CD4-positive, alpha-beta T cell (primary cell): ENCODE results near the gene UBE2F. TPM values are rescaled to one million over a fixed set of nuclear protein-coding genes. Genes with fewer than 3 reads are reported as not detected.

ENCODE experiments used
- ATAC-seq: fragments of 200-7000 bp; cut with Tn5 transposase; one replicate; pipeline ENCODE4 v1.10.0; 2022; ENCODE audit warnings: mild to moderate bottlenecking; ENCODE audit not compliant: poor library complexity
- CTCF ChIA-PET: fragments of 350-600 bp; sonication (Branson Sonifier 250); formaldehyde crosslinking; loops from one replicate; lab custom pipeline; 2021; ENCODE audit warnings: antibody characterized with exemption, inconsistent platforms; lab: Charles Lee
- POLR2A ChIA-PET: fragments of 350-600 bp; sonication (Branson Sonifier 250); formaldehyde crosslinking; loops from one replicate; lab custom pipeline; 2021; ENCODE audit warnings: antibody characterized with exemption, inconsistent platforms; lab: Charles Lee
- DNase-seq, 14 experiments: peaks; one replicate each; pipeline ENCODE4 v3.0.0-alpha.2; 2013 to 2020; ENCODE audit warnings: mixed read lengths in 2 of 14
- H3K27ac ChIP-seq, 2 donors: one replicate each; pipeline versions ENCODE4 v1.5.1 to v1.7.0; 2013; ENCODE audit warnings: low read length in 2 of 2, low read depth in 1 of 2, mild to moderate bottlenecking in 1 of 2
- H3K27me3 ChIP-seq, 2 experiments: 1 replicate in 1 of 2; 2 replicates in 1 of 2; pipeline versions ENCODE4 v1.6.1 to v1.7.0; 2013; ENCODE audit warnings: low read length in 2 of 2, control low read depth in 1 of 2, mild to moderate bottlenecking in 1 of 2, moderate library complexity in 1 of 2; ENCODE audit not compliant: insufficient read depth in 2 of 2, control insufficient read depth in 1 of 2
- H3K36me3 ChIP-seq: one replicate; pipeline ENCODE4 v1.6.1; 2013; ENCODE audit warnings: low read length, control low read depth; ENCODE audit not compliant: insufficient read depth
- H3K4me1 ChIP-seq: one replicate; pipeline ENCODE4 v1.6.1; 2013; ENCODE audit warnings: low read length, control low read depth; ENCODE audit not compliant: insufficient read depth
- H3K4me3 ChIP-seq: one replicate; pipeline ENCODE4 v1.5.1; 2013; ENCODE audit warnings: mild to moderate bottlenecking, low read length, moderate library complexity
- H3K9me3 ChIP-seq, 2 experiments: 1 replicate in 1 of 2; 2 replicates in 1 of 2; pipeline versions ENCODE4 v1.6.1 to v1.7.0; 2013; ENCODE audit warnings: low read length in 2 of 2, mild to moderate bottlenecking in 2 of 2, control low read depth in 1 of 2, moderate library complexity in 1 of 2; ENCODE audit not compliant: control insufficient read depth in 1 of 2, insufficient read depth in 1 of 2
- H3K27ac Mint-ChIP-seq: one replicate; pipeline ENCODE4 v1.8.0; 2020; ENCODE audit warnings: mixed read lengths
- H3K27me3 Mint-ChIP-seq: one replicate; pipeline ENCODE4 v1.8.0; 2021; ENCODE audit warnings: mixed read lengths
- H3K36me3 Mint-ChIP-seq: one replicate; pipeline ENCODE4 v1.8.0; 2021; ENCODE audit warnings: low read depth, mixed read lengths
- H3K4me1 Mint-ChIP-seq: one replicate; pipeline ENCODE4 v1.8.0; 2021; ENCODE audit warnings: low read depth, mixed read lengths
- H3K4me3 Mint-ChIP-seq: one replicate; pipeline ENCODE4 v1.8.0; 2020; ENCODE audit warnings: mild to moderate bottlenecking, mixed read lengths
- H3K9me3 Mint-ChIP-seq: one replicate; pipeline ENCODE4 v1.8.0; 2020; ENCODE audit warnings: mixed read lengths
- intact Hi-C, 2 experiments: fragments of 100-400 bp; cut with DNase I in 1 of 2; cut with micrococcal nuclease in 1 of 2; formaldehyde crosslinking; loops; one replicate each; pipeline versions ENCODE4 v1.15.1 to v1.9.0; 2023 to 2025; cut with DNase I, micrococcal nuclease
- total RNA-seq, 174 experiments: library from RNA in 2 of 174; stranded (reverse) in 2 of 174; gene quantifications; one replicate each; pipeline ENCODE4 v1.2.3 and lab custom pipeline; 2021 to 2026
- TF ChIP-seq, protein P1 (sequence below): fragments of 200-600 bp; IDR thresholded peaks from one replicate; pipeline ENCODE4 v1.8.0; 2022; ENCODE audit warnings: antibody characterized with exemption, mild to moderate bottlenecking

UBE2F gene
- total RNA-seq, 2 experiments from 2014 or later: 23.2 to 27.4 TPM

DNA sequence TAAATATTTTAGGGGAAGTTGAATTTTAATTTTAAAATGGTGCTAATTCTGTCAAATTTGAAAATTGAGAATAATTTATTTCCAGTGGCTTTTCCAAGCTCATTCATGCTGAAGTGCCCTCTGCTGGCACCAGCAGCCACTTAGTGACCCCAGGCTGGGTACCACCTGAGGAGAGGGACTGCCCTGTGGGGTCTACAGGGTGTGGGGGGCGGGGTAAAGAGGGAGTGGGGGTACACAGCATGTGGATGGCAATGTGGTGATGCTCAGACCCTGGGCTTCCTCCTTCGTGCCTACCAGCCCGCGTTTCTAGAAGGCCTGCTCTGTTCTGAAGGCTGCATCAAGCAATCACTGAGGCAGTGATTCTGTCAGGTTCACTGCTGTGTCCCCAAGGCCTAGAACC lies 48.9 kb downstream of the UBE2F start:
- Mint-ChIP-seq H3K27ac (no peak overlapping the region), H3K4me1 (peaks cover 9% of the 10 kb centered on the region), H3K9me3 (no peaks in the 10 kb centered on the region), H3K27me3 (no peaks in the 10 kb centered on the region), H3K36me3 (peaks cover 63% of the 10 kb centered on the region), H3K4me3 (no peak overlapping the region)
- Histone ChIP-seq H3K27me3 (no peaks in the 10 kb centered on the region), H3K27ac (no peak overlapping the region), H3K4me3 (no peak overlapping the region), H3K9me3 (no peaks in the 10 kb centered on the region), H3K36me3 (peaks cover 47% of the 10 kb centered on the region), H3K4me1 (peaks cover 3% of the 10 kb centered on the region)
- TF ChIP-seq, protein P1, sequence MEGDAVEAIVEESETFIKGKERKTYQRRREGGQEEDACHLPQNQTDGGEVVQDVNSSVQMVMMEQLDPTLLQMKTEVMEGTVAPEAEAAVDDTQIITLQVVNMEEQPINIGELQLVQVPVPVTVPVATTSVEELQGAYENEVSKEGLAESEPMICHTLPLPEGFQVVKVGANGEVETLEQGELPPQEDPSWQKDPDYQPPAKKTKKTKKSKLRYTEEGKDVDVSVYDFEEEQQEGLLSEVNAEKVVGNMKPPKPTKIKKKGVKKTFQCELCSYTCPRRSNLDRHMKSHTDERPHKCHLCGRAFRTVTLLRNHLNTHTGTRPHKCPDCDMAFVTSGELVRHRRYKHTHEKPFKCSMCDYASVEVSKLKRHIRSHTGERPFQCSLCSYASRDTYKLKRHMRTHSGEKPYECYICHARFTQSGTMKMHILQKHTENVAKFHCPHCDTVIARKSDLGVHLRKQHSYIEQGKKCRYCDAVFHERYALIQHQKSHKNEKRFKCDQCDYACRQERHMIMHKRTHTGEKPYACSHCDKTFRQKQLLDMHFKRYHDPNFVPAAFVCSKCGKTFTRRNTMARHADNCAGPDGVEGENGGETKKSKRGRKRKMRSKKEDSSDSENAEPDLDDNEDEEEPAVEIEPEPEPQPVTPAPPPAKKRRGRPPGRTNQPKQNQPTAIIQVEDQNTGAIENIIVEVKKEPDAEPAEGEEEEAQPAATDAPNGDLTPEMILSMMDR: no peak
- intact Hi-C loops: loop anchor here in 1 of 2 experiments (5.0 kb wide), 1 partner anchor 93 kb away; no protein-coding TSS in a partner anchor
- CTCF ChIA-PET: interaction anchor here (1.1 to 1.2 kb wide), 2 partner anchors 18 to 47 kb away, joined by 4 read pairs; no protein-coding TSS in a partner anchor
- no peak for ATAC-seq
- POLR2A ChIA-PET: no interaction called here
- peak in 2 of 14 experiments; percentile 4 to 27 for DNase-seq

DNA sequence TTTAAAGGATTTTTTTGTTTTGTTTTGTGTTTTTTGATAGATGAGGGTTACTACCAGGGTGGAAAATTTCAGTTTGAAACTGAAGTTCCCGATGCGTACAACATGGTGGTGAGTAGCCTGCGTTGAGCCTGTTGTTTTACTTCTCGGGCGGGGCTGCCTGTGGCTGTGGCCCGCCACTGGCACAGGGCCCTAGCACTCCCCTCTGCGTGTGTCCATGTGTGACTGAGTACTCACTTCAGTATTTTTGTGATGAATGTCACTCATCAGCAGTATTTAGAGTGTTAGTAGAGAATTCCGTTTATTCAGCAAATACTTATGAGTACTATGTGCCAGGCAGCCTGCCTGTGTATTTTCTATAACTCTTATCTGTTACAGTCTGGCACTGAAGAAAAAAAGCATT lies 49.7 kb downstream of the UBE2F start:
- Histone ChIP-seq H3K4me1 (peaks cover 3% of the 10 kb centered on the region), H3K9me3 (no peaks in the 10 kb centered on the region), H3K27me3 (no peaks in the 10 kb centered on the region), H3K36me3 (peaks cover 54% of the 10 kb centered on the region), H3K4me3 (no peak overlapping the region), H3K27ac (no peak overlapping the region)
- Mint-ChIP-seq H3K4me3 (no peak overlapping the region), H3K27ac (no peak overlapping the region), H3K27me3 (no peaks in the 10 kb centered on the region), H3K36me3 (peaks cover 63% of the 10 kb centered on the region), H3K9me3 (no peaks in the 10 kb centered on the region), H3K4me1 (peaks cover under 1% of the 10 kb centered on the region)
- ATAC-seq (no peak), DNase-seq (no peak)
- TF ChIP-seq, protein P1: no peak
- ChIA-PET CTCF (no interaction called here), POLR2A (no interaction called here)
- intact Hi-C loops: loop anchor here in 1 of 2 experiments (5.0 kb wide), 1 partner anchor 94 kb away; no protein-coding TSS in a partner anchor

- TF ChIP-seq, protein P1: no peak
- intact Hi-C loops: loop anchor here in 1 of 2 experiments (5.0 kb wide), 1 partner anchor 98 kb away; no protein-coding TSS in a partner anchor
- peaks cover 58% of the 10 kb centered on the region for H3K36me3 Mint-ChIP-seq
- no peaks in the 10 kb centered on the region for H3K27me3 Mint-ChIP-seq
- H3K9me3 Mint-ChIP-seq: no peaks in the 10 kb centered on the region
- no peak overlapping the region for H3K4me3 ChIP-seq
- no peaks in the 10 kb centered on the region for H3K27me3 ChIP-seq
- POLR2A ChIA-PET: no interaction called here
- no peak overlapping the region for H3K4me3 Mint-ChIP-seq
- H3K27ac ChIP-seq: no peak overlapping the region
- H3K36me3 ChIP-seq: peaks cover 56% of the 10 kb centered on the region
- H3K27ac Mint-ChIP-seq: no peak overlapping the region
- no peak for ATAC-seq
- H3K4me1 ChIP-seq: peaks cover 3% of the 10 kb centered on the region
- no peak for DNase-seq
- no peaks in the 10 kb centered on the region for H3K9me3 ChIP-seq
- CTCF ChIA-PET: no interaction called here
- no peaks in the 10 kb centered on the region for H3K4me1 Mint-ChIP-seq
These were observed 53.1 kb downstream of the UBE2F start for GRCh38 chr2:238019962-238020361.
